SK-N-SH (cell line): ENCODE data around the gene ADAMTS17. TPM values are rescaled to one million over a fixed set of nuclear protein-coding genes. Genes with fewer than 3 reads are reported as not detected.
"Not testable (repeated sequence)": the region's sequence is repeated elsewhere in the genome, so short reads cannot be mapped to it uniquely, and the experiment has no call there.

Source experiments
- CTCF ChIA-PET: fragments of 300-600, 350-600 bp; formaldehyde crosslinking; extraction: SDS; loops from one replicate; lab custom pipeline; 2021; lab: Yijun Ruan, JAX
- POLR2A ChIA-PET: fragments of 350-600 bp; sonication (Branson Sonifier 250); formaldehyde crosslinking; extraction: SDS; loops from one replicate; lab custom pipeline; 2020; ENCODE audit warnings: antibody characterized with exemption, inconsistent platforms; lab: Yijun Ruan, JAX
- DNase-seq: peaks from one replicate; pipeline ENCODE4 v3.0.0; 2012
- H2AFZ ChIP-seq: fragments of 200-600 bp; sonication (generic); 2 replicates; pipeline ENCODE4 v1.8.1; 2016; ENCODE audit warnings: antibody characterized with exemption, mild to moderate bottlenecking, low read depth
- H3F3A ChIP-seq: fragments of 200-600 bp; sonication (generic); replicated peaks from 2 replicates; pipeline ENCODE3; 2016; ENCODE audit warnings: antibody characterized with exemption, mild to moderate bottlenecking; ENCODE audit not compliant: insufficient read depth
- H3K27ac ChIP-seq, 2 experiments: fragments of 200-500 bp in 1 of 2; fragments of 200-600 bp in 1 of 2; sonication (Bioruptor generic) in 1 of 2; sonication (generic), shearing (Covaris generic) in 1 of 2; 2 replicates each; pipeline versions ENCODE4 v1.5.1 to v1.6.1; 2014 to 2016; ENCODE audit warnings: low read depth in 2 of 2, inconsistent platforms in 1 of 2, low read length in 1 of 2, mild to moderate bottlenecking in 1 of 2, mixed read lengths in 1 of 2
- H3K27me3 ChIP-seq: fragments of 200-600 bp; sonication (generic), shearing (Covaris generic); 2 replicates; pipeline ENCODE4 v1.6.1; 2016; ENCODE audit warnings: mixed run types; ENCODE audit not compliant: insufficient read depth
- H3K36me3 ChIP-seq, 2 experiments: fragments of 200-500 bp in 1 of 2; fragments of 200-600 bp in 1 of 2; sonication (Bioruptor generic) in 1 of 2; sonication (generic) in 1 of 2; replicated peaks in 1 of 2; 2 replicates each; pipeline versions ENCODE3 to v1.5.1; 2014 to 2016; ENCODE audit warnings: low read length in 1 of 2, mild to moderate bottlenecking in 1 of 2; ENCODE audit not compliant: insufficient read depth in 2 of 2, control insufficient read depth in 1 of 2
- H3K4me1 ChIP-seq, 2 experiments: fragments of 200-500 bp in 1 of 2; fragments of 200-600 bp in 1 of 2; sonication (Bioruptor generic) in 1 of 2; sonication (generic), shearing (Covaris generic) in 1 of 2; 2 replicates each; pipeline versions ENCODE4 v1.5.1 to v1.6.1; 2014 to 2016; ENCODE audit warnings: low read depth in 1 of 2, low read length in 1 of 2, mixed run types in 1 of 2; ENCODE audit not compliant: insufficient read depth in 2 of 2, control insufficient read depth in 1 of 2
- H3K4me2 ChIP-seq: fragments of 200-600 bp; sonication (generic), shearing (Covaris generic); 2 replicates; pipeline ENCODE4 v1.6.1; 2017; ENCODE audit warnings: mixed run types
- H3K4me3 ChIP-seq, 2 experiments: fragments of 200-500 bp in 1 of 2; fragments of 200-600 bp in 1 of 2; sonication (Bioruptor generic) in 1 of 2; sonication (generic), shearing (Covaris generic) in 1 of 2; 2 replicates each; pipeline versions ENCODE4 v1.5.1 to v1.8.1; 2014 to 2016; ENCODE audit warnings: low read depth in 2 of 2, inconsistent platforms in 1 of 2, low read length in 1 of 2, mild to moderate bottlenecking in 1 of 2, mixed read lengths in 1 of 2, moderate library complexity in 1 of 2
- H3K79me2 ChIP-seq: fragments of 200-600 bp; sonication (generic); 2 replicates; pipeline ENCODE4 v1.8.1; 2017; ENCODE audit warnings: mild to moderate bottlenecking; ENCODE audit not compliant: insufficient read depth
- H3K9ac ChIP-seq: fragments of 200-600 bp; sonication (generic); 2 replicates; pipeline ENCODE4 v1.6.1; 2017; ENCODE audit warnings: mixed run types
- H3K9me2 ChIP-seq: fragments of 200-600 bp; sonication (generic); 2 replicates; pipeline ENCODE4 v1.6.1; 2017; ENCODE audit warnings: mixed run types
- H3K9me3 ChIP-seq: fragments of 200-600 bp; sonication (generic); 2 replicates; pipeline ENCODE4 v1.6.1; 2017; ENCODE audit warnings: mixed run types, mild to moderate bottlenecking, moderate library complexity
- H4K20me1 ChIP-seq: fragments of 200-600 bp; sonication (generic); 2 replicates; pipeline ENCODE4 v1.6.1; 2017; ENCODE audit warnings: mild to moderate bottlenecking, mixed run types; ENCODE audit not compliant: insufficient read depth
- EZH2phosphoT487 ChIP-seq: fragments of 200-600 bp; sonication (generic); IDR thresholded peaks from 2 replicates; pipeline ENCODE4 v1.6.1; 2017; ENCODE audit warnings: low read depth, mixed run types, mild to moderate bottlenecking, antibody characterized with exemption, moderate library complexity, borderline replicate concordance
- MEF2A ChIP-seq: IDR thresholded peaks from 2 replicates; pipeline ENCODE4 v1.4.0; 2012; ENCODE audit warnings: low read depth, borderline replicate concordance
- RAD21 ChIP-seq: IDR thresholded peaks from 2 replicates; pipeline ENCODE4 v1.6.1; 2012; ENCODE audit warnings: mild to moderate bottlenecking, low read length
- RFX5 ChIP-seq: IDR thresholded peaks from 2 replicates; pipeline ENCODE4 v1.6.1; 2012; ENCODE audit warnings: mild to moderate bottlenecking, improper control_type of control experiment, low read length
- TAF1 ChIP-seq: IDR thresholded peaks from 2 replicates; pipeline ENCODE4 v1.6.1; 2012; ENCODE audit warnings: low read depth, mild to moderate bottlenecking, low read length, moderate library complexity, borderline replicate concordance
- TEAD4 ChIP-seq: IDR thresholded peaks from 2 replicates; pipeline ENCODE4 v1.4.0; 2012; ENCODE audit warnings: mild to moderate bottlenecking, borderline replicate concordance; ENCODE audit not compliant: insufficient read depth
- WGBS: methylation state at CpG from one replicate; pipeline ENCODE4 v1.1.6; 2017; ENCODE audit warnings: low lambda C conversion rate; 5-methylcytosine and 5-hydroxymethylcytosine counted together
- polyA plus RNA-seq, 3 experiments: library from polyadenylated mRNA; depleted of rRNA; stranded (reverse); fragments of >200 nt; gene quantifications; 2 replicates each; pipeline ENCODE4 v1.2.3, GENCODE V29; 2012
- TF ChIP-seq, protein P1 (sequence below): IDR thresholded peaks from 2 replicates; pipeline ENCODE4; 2012
- TF ChIP-seq, protein P2 (sequence below): IDR thresholded peaks from 2 replicates; pipeline ENCODE4 v1.4.0; 2012; ENCODE audit warnings: low read depth, borderline replicate concordance
- TF ChIP-seq, protein P3 (sequence below): fragments of 150-350 bp; IDR thresholded peaks from 2 replicates; pipeline ENCODE4 v1.6.1; 2016; ENCODE audit warnings: mild to moderate bottlenecking, low read depth, low read length

Gene ADAMTS17
- polyA plus RNA-seq, 1 of the 3 experiments (the other 2 are of a cell fraction): not detected

DNA sequence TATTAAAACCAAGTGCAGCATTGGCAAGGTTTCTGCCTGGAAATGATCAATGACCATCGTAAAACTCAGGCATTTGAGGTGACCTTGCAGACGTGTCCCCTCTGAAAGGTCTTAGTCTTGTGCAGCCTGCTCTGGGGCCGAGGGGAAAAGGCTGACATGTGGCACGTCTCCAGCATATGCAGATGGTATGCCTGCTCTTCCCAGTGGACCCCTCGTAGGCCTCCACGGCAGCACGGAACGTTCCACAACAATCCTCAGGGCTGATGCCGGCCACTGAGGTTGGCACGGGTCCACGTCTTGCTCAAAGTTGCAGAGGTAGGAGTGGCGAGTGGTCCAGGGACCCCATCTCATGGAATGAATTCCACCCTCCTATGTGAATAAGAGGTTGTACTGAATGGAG is 361.0 kb downstream of the ADAMTS17 start (continued):
- TF ChIP-seq RAD21: no peak

DNA sequence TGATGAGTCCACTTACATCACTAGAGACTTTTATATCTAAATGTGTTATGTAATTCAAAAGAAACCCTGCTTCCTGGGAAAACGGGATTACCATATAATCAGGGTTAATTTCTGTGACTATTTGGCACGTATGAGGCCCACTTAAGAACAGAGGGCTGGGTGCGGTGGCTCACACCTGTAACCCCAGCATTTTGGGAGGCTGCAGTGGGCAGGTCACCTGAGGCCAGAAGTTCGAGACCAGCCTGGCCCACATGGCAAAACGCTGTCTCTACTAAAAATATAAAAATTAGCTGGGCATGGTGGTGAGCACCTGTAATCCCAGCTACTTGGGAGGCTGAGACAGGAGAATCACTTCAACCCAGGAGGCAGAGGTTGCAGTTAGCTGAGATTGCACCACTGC is 361.9 kb downstream of the ADAMTS17 start:
- 29% methylated on average over 5 of the region's 5 CpGs for WGBS
- H3K27ac ChIP-seq, POLR2A ChIA-PET, DNase-seq, H4K20me1 ChIP-seq, H3K4me3 ChIP-seq, H3K9me2 ChIP-seq, H3K4me2 ChIP-seq, H3K36me3 ChIP-seq, H3K27me3 ChIP-seq, H3K9ac ChIP-seq, H3K79me2 ChIP-seq, H2AFZ ChIP-seq, H3F3A ChIP-seq, H3K4me1 ChIP-seq, H3K9me3 ChIP-seq: not testable (repeated sequence)
- CTCF ChIA-PET: interaction anchor here (1.6 kb wide), 1 partner anchor 370 kb away, joined by 3 read pairs; no protein-coding TSS in a partner anchor

DNA sequence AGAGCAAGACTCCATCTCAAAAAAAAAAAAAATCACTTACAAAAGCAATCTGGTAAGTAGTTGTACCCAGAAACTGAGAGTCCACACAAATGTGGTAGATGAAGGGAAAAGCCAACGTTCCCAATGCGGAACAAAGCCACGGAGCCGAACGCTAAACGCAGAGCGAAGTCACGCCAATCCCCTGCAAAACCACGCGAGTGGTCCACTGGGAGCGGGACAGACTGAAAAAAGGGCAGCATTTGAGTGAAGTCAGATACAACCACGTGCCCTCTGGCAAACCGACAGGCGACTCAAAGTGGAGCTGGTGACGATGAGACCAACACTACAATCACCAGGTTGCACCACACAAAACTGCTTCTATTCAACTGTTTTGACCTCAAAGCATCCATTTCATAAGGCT is 362.4 kb downstream of the ADAMTS17 start:
- POLR2A ChIA-PET: no interaction called here
- H3K4me3 ChIP-seq: no peak overlapping the region
- WGBS: 65% methylated on average over 15 of the region's 15 CpGs
- H3K9ac ChIP-seq: no peak overlapping the region
- CTCF ChIA-PET: interaction anchor here (1.6 kb wide), 1 partner anchor 370 kb away, joined by 3 read pairs; no protein-coding TSS in a partner anchor
- H3K27me3 ChIP-seq: no peaks in the 10 kb centered on the region
- H2AFZ ChIP-seq: no peak overlapping the region
- no peaks in the 10 kb centered on the region for H3F3A ChIP-seq
- H4K20me1 ChIP-seq: no peaks in the 10 kb centered on the region
- H3K79me2 ChIP-seq: no peaks in the 10 kb centered on the region
- DNase-seq: no peak
- no peaks in the 10 kb centered on the region for H3K9me3 ChIP-seq
- no peaks in the 10 kb centered on the region for H3K9me2 ChIP-seq
- peaks cover 0 to 9% of the 10 kb centered on the region in 2 experiments; a peak in 1 of 4 replicates for H3K4me1 ChIP-seq
- no peak overlapping the region for H3K4me2 ChIP-seq
- H3K36me3 ChIP-seq: no peaks in the 10 kb centered on the region
- TF ChIP-seq MEF2A (no peak), EZH2phosphoT487 (no peak), TEAD4 (no peak), RFX5 (no peak)
- TF ChIP-seq, protein P1, sequence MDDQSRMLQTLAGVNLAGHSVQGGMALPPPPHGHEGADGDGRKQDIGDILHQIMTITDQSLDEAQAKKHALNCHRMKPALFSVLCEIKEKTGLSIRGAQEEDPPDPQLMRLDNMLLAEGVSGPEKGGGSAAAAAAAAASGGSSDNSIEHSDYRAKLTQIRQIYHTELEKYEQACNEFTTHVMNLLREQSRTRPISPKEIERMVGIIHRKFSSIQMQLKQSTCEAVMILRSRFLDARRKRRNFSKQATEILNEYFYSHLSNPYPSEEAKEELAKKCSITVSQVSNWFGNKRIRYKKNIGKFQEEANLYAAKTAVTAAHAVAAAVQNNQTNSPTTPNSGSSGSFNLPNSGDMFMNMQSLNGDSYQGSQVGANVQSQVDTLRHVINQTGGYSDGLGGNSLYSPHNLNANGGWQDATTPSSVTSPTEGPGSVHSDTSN: no peak
- TF ChIP-seq, protein P2, sequence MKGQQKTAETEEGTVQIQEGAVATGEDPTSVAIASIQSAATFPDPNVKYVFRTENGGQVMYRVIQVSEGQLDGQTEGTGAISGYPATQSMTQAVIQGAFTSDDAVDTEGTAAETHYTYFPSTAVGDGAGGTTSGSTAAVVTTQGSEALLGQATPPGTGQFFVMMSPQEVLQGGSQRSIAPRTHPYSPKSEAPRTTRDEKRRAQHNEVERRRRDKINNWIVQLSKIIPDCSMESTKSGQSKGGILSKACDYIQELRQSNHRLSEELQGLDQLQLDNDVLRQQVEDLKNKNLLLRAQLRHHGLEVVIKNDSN: no peak
- no peak overlapping the region for H3K27ac ChIP-seq

DNA sequence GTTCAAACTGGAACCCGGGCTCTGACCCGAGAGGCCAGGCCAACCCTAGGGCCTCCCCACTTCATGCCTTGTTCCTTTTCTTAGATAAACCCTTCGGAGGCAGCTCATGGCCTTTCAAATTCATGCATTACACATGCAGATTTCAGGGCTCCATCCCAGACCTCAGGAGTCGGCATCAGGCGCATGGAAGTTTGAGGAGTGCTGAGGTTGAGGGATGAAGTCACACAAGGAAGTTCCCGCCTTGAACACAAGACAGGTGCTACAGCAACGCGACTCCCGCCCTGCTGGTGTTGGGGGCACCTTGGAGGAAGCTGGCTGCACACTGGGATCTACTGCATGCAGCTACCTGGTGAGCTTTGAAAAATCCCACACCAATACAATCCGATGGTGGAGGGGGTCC is 363.3 kb downstream of the ADAMTS17 start:
- H3K36me3 ChIP-seq: no peaks in the 10 kb centered on the region
- H3K9me3 ChIP-seq: no peaks in the 10 kb centered on the region
- TF ChIP-seq TAF1: no peak
- TF ChIP-seq, protein P3, sequence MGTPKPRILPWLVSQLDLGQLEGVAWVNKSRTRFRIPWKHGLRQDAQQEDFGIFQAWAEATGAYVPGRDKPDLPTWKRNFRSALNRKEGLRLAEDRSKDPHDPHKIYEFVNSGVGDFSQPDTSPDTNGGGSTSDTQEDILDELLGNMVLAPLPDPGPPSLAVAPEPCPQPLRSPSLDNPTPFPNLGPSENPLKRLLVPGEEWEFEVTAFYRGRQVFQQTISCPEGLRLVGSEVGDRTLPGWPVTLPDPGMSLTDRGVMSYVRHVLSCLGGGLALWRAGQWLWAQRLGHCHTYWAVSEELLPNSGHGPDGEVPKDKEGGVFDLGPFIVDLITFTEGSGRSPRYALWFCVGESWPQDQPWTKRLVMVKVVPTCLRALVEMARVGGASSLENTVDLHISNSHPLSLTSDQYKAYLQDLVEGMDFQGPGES: no peak
- TF ChIP-seq, all 33 proteins: peak for 0
- H4K20me1 ChIP-seq: no peaks in the 10 kb centered on the region
- DNase-seq: no peak
- peaks cover 0 to 9% of the 10 kb centered on the region in 2 experiments; a peak in 1 of 4 replicates for H3K4me1 ChIP-seq
- no peaks in the 10 kb centered on the region for H3K79me2 ChIP-seq
- no peak overlapping the region for H3K4me2 ChIP-seq
- H3K9ac ChIP-seq: no peak overlapping the region
- H3K9me2 ChIP-seq: no peaks in the 10 kb centered on the region
- POLR2A ChIA-PET: no interaction called here
- CTCF ChIA-PET: interaction anchor here (1.0 to 1.5 kb wide), 2 partner anchors 361 to 372 kb away, joined by 3 to 4 read pairs; no protein-coding TSS in a partner anchor
- H3K27me3 ChIP-seq: no peaks in the 10 kb centered on the region
- H3K27ac ChIP-seq: no peak overlapping the region
- no peaks in the 10 kb centered on the region for H3F3A ChIP-seq
- no peak overlapping the region for H2AFZ ChIP-seq
- H3K4me3 ChIP-seq: no peak overlapping the region
- WGBS: 31% methylated on average over 6 of the region's 10 CpGs
